GM23338 (cell line): ENCODE results near the gene ADGRB3. TPM values are rescaled to one million over a fixed set of nuclear protein-coding genes. Genes with fewer than 3 reads are reported as not detected.
A peak's percentile ranks its signal among the peaks of the same experiment; 100 is the strongest.

ENCODE experiments used
- ATAC-seq: fragments of 200-7000 bp; cut with Tn5 transposase; 3 replicates; pipeline ENCODE4 v1.9.1; 2020
- DNase-seq: peaks from one replicate; pipeline ENCODE4 v3.0.0-alpha.2; 2015; ENCODE audit warnings: low spot score
- H2AFZ ChIP-seq: fragments of 200-600 bp; sonication (generic); 2 replicates; pipeline ENCODE4 v1.8.0; 2016; ENCODE audit warnings: antibody characterized with exemption, mild to moderate bottlenecking, moderate library complexity
- H3F3A ChIP-seq: fragments of 200-600 bp; sonication (generic); replicated peaks from 2 replicates; pipeline ENCODE4 v1.8.0; 2017; ENCODE audit warnings: antibody characterized with exemption, mixed run types, low read depth
- H3K27ac ChIP-seq: fragments of 200-600 bp; sonication (generic); 2 replicates; pipeline ENCODE4 v1.6.1; 2016; ENCODE audit warnings: low read depth
- H3K27me3 ChIP-seq: fragments of 200-600 bp; sonication (generic); 2 replicates; pipeline ENCODE4 v1.8.0; 2016; ENCODE audit warnings: mild to moderate bottlenecking, mixed run types, moderate library complexity; ENCODE audit not compliant: insufficient read depth
- H3K36me3 ChIP-seq: fragments of 200-600 bp; sonication (generic); 2 replicates; pipeline ENCODE4 v1.8.0; 2016; ENCODE audit warnings: mild to moderate bottlenecking; ENCODE audit not compliant: insufficient read depth
- H3K4me1 ChIP-seq: fragments of 200-600 bp; sonication (generic); 2 replicates; pipeline ENCODE4 v1.8.0; 2016; ENCODE audit warnings: mild to moderate bottlenecking, moderate library complexity; ENCODE audit not compliant: insufficient read depth
- H3K4me2 ChIP-seq: fragments of 200-600 bp; sonication (generic); 2 replicates; pipeline ENCODE4 v1.7.1; 2017; ENCODE audit warnings: mixed run types
- H3K4me3 ChIP-seq: fragments of 200-600 bp; sonication (generic); 2 replicates; pipeline ENCODE4 v1.6.1; 2016; ENCODE audit warnings: mixed run types
- H3K79me2 ChIP-seq: fragments of 200-600 bp; sonication (generic); replicated peaks from 2 replicates; pipeline ENCODE4 v1.8.0; 2017; ENCODE audit warnings: mild to moderate bottlenecking; ENCODE audit not compliant: insufficient read depth
- H3K9me2 ChIP-seq: fragments of 200-600 bp; sonication (generic); 2 replicates; pipeline ENCODE4 v1.8.0; 2017; ENCODE audit not compliant: insufficient read depth
- H4K20me1 ChIP-seq: fragments of 200-600 bp; sonication (generic); replicated peaks from 2 replicates; pipeline ENCODE4 v1.8.0; 2017; ENCODE audit warnings: mild to moderate bottlenecking; ENCODE audit not compliant: insufficient read depth
- H3K27ac Mint-ChIP-seq: 2 replicates; pipeline ENCODE4 v1.8.0; 2020; ENCODE audit warnings: inconsistent platforms, mild to moderate bottlenecking, moderate library complexity, mixed read lengths
- H3K27me3 Mint-ChIP-seq: 3 replicates; pipeline ENCODE4 v1.8.0; 2022; ENCODE audit warnings: low read depth, mild to moderate bottlenecking, moderate library complexity, mixed read lengths, inconsistent platforms; ENCODE audit not compliant: insufficient read depth, poor library complexity
- H3K36me3 Mint-ChIP-seq: 3 replicates; pipeline ENCODE4 v1.8.0; 2021; ENCODE audit warnings: low read depth, mild to moderate bottlenecking, inconsistent platforms, moderate library complexity, mixed read lengths
- H3K4me1 Mint-ChIP-seq: 3 replicates; pipeline ENCODE4 v1.8.0; 2020; ENCODE audit warnings: mild to moderate bottlenecking, inconsistent platforms, mixed read lengths
- H3K4me3 Mint-ChIP-seq: 3 replicates; pipeline ENCODE4 v1.8.0; 2021; ENCODE audit warnings: moderate library complexity, mild to moderate bottlenecking, inconsistent platforms, mixed read lengths
- H3K9me3 Mint-ChIP-seq: 3 replicates; pipeline ENCODE4 v1.8.0; 2020; ENCODE audit warnings: moderate library complexity, mild to moderate bottlenecking, inconsistent platforms, mixed read lengths
- CREB1 ChIP-seq: fragments of 250-450 bp; sonication (Bioruptor Pico); IDR thresholded peaks from 2 replicates; pipeline ENCODE4 v1.5.0; 2020; ENCODE audit warnings: low read depth, mild to moderate bottlenecking, moderate library complexity
- EZH2 ChIP-seq: fragments of 200-600 bp; sonication (generic); IDR thresholded peaks from one replicate; pipeline ENCODE4 v1.8.0; 2017; ENCODE audit warnings: antibody characterized with exemption, mild to moderate bottlenecking, low read depth; ENCODE audit not compliant: unreplicated experiment
- NANOG ChIP-seq: IDR thresholded peaks from 2 replicates; pipeline ENCODE4 v1.6.1; 2016; ENCODE audit warnings: antibody characterized with exemption, borderline replicate concordance
- REST ChIP-seq: IDR thresholded peaks from one replicate; pipeline ENCODE4 v1.6.1; 2018; ENCODE audit warnings: antibody characterized with exemption; ENCODE audit not compliant: unreplicated experiment
- ZNF114 ChIP-seq: fragments of 250-450 bp; sonication (Bioruptor Pico); IDR thresholded peaks from 2 replicates; pipeline ENCODE4 v1.5.0; 2020; ENCODE audit warnings: mild to moderate bottlenecking, moderate library complexity
- ZNF331 ChIP-seq: fragments of 250-450 bp; sonication (Bioruptor Pico); IDR thresholded peaks from 2 replicates; pipeline ENCODE4 v1.5.0; 2020; ENCODE audit warnings: low read depth, mild to moderate bottlenecking, moderate library complexity
- polyA plus RNA-seq: library from polyadenylated mRNA; unstranded; fragments of >200 nt; fragmentation: Nextera tagmentation; extraction: Ambion mirVana; gene quantifications from 2 replicates; pipeline ENCODE4 v1.2.1, GENCODE V29; 2016
- total RNA-seq: library from RNA; depleted of rRNA; stranded (reverse); fragments of >200 nt; shearing (Covaris generic); gene quantifications from 2 replicates; pipeline ENCODE4 v1.2.3, GENCODE V29; 2014
- TF ChIP-seq, protein P1 (sequence below): fragments of 250-450 bp; sonication (Bioruptor Pico); IDR thresholded peaks from 2 replicates; pipeline ENCODE4 v1.5.0; 2020; ENCODE audit warnings: mild to moderate bottlenecking, moderate library complexity
- TF ChIP-seq, protein P2 (sequence below): IDR thresholded peaks from 2 replicates; pipeline ENCODE4 v1.6.1; 2016; ENCODE audit warnings: antibody characterized with exemption

The ADGRB3 gene
- total and polyA plus RNA-seq, 2 experiments from 2014 or later: 0.92 to 4.0 TPM

DNA sequence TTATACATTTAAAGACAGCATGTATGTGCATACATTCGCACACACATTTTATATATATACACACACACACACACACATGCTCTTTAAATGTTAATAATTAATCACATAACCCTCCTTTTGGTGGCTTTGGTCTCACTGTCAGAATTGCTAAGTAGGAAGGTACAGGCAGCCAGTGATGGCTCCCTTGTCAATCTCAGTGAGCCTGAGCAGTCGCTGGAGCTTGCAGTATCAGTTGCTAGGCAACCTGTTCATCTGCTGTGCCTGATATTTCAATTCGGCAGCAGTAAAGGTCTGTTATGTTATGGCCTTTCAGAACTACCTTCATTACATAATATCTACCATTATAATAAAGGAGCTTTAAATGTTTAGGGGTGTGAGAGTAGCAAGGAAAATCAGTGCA, 787.4 kb downstream of the ADGRB3 start:
- no peaks in the 10 kb centered on the region for H3K36me3 ChIP-seq
- H2AFZ ChIP-seq: no peak overlapping the region
- H3F3A ChIP-seq: no peaks in the 10 kb centered on the region
- no peak overlapping the region for H3K27ac ChIP-seq
- H3K4me1 Mint-ChIP-seq: peaks cover 10% of the 10 kb centered on the region; the same call in 2 of the 3 replicates
- no peaks in the 10 kb centered on the region for H3K36me3 Mint-ChIP-seq
- H3K4me2 ChIP-seq: no peak overlapping the region
- H3K9me3 Mint-ChIP-seq: no peaks in the 10 kb centered on the region
- H3K79me2 ChIP-seq: no peaks in the 10 kb centered on the region
- no peak overlapping the region for H3K4me3 Mint-ChIP-seq
- no peak for ATAC-seq
- DNase-seq: peak; percentile 2
- no peaks in the 10 kb centered on the region for H3K27me3 ChIP-seq
- no peaks in the 10 kb centered on the region for H3K27me3 Mint-ChIP-seq
- H3K27ac Mint-ChIP-seq: no peak overlapping the region
- H4K20me1 ChIP-seq: no peaks in the 10 kb centered on the region
- no peak overlapping the region for H3K4me3 ChIP-seq
- TF ChIP-seq NANOG (no peak), ZNF331 (CRISPR knock-in tag) (no peak), EZH2 (no peak)
- TF ChIP-seq, protein P1, sequence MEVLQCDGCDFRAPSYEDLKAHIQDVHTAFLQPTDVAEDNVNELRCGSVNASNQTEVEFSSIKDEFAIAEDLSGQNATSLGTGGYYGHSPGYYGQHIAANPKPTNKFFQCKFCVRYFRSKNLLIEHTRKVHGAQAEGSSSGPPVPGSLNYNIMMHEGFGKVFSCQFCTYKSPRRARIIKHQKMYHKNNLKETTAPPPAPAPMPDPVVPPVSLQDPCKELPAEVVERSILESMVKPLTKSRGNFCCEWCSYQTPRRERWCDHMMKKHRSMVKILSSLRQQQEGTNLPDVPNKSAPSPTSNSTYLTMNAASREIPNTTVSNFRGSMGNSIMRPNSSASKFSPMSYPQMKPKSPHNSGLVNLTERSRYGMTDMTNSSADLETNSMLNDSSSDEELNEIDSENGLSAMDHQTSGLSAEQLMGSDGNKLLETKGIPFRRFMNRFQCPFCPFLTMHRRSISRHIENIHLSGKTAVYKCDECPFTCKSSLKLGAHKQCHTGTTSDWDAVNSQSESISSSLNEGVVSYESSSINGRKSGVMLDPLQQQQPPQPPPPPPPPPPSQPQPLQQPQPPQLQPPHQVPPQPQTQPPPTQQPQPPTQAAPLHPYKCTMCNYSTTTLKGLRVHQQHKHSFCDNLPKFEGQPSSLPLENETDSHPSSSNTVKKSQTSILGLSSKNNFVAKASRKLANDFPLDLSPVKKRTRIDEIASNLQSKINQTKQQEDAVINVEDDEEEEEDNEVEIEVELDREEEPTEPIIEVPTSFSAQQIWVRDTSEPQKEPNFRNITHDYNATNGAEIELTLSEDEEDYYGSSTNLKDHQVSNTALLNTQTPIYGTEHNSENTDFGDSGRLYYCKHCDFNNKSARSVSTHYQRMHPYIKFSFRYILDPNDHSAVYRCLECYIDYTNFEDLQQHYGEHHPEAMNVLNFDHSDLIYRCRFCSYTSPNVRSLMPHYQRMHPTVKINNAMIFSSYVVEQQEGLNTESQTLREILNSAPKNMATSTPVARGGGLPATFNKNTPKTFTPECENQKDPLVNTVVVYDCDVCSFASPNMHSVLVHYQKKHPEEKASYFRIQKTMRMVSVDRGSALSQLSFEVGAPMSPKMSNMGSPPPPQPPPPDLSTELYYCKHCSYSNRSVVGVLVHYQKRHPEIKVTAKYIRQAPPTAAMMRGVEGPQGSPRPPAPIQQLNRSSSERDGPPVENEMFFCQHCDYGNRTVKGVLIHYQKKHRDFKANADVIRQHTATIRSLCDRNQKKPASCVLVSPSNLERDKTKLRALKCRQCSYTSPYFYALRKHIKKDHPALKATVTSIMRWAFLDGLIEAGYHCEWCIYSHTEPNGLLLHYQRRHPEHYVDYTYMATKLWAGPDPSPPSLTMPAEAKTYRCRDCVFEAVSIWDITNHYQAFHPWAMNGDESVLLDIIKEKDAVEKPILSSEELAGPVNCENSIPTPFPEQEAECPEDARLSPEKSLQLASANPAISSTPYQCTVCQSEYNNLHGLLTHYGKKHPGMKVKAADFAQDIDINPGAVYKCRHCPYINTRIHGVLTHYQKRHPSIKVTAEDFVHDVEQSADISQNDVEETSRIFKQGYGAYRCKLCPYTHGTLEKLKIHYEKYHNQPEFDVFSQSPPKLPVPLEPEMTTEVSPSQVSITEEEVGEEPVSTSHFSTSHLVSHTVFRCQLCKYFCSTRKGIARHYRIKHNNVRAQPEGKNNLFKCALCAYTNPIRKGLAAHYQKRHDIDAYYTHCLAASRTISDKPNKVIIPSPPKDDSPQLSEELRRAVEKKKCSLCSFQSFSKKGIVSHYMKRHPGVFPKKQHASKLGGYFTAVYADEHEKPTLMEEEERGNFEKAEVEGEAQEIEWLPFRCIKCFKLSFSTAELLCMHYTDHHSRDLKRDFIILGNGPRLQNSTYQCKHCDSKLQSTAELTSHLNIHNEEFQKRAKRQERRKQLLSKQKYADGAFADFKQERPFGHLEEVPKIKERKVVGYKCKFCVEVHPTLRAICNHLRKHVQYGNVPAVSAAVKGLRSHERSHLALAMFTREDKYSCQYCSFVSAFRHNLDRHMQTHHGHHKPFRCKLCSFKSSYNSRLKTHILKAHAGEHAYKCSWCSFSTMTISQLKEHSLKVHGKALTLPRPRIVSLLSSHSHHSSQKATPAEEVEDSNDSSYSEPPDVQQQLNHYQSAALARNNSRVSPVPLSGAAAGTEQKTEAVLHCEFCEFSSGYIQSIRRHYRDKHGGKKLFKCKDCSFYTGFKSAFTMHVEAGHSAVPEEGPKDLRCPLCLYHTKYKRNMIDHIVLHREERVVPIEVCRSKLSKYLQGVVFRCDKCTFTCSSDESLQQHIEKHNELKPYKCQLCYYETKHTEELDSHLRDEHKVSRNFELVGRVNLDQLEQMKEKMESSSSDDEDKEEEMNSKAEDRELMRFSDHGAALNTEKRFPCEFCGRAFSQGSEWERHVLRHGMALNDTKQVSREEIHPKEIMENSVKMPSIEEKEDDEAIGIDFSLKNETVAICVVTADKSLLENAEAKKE (CRISPR knock-in tag): no peak
- H3K4me1 ChIP-seq: peaks cover 15% of the 10 kb centered on the region; the same call in 1 of the 2 replicates
- H3K9me2 ChIP-seq: no peaks in the 10 kb centered on the region

GRCh38 chr6:69423785-69424184, 788.7 kb downstream of the ADGRB3 start:
- H2AFZ ChIP-seq: no peak overlapping the region
- no peaks in the 10 kb centered on the region for H3K27me3 Mint-ChIP-seq
- H3F3A ChIP-seq: no peaks in the 10 kb centered on the region
- no peaks in the 10 kb centered on the region for H3K79me2 ChIP-seq
- H3K27me3 ChIP-seq: no peaks in the 10 kb centered on the region
- ATAC-seq (no peak), DNase-seq (no peak)
- H3K36me3 Mint-ChIP-seq: no peaks in the 10 kb centered on the region
- peaks cover 10% of the 10 kb centered on the region; the same call in 2 of the 3 replicates for H3K4me1 Mint-ChIP-seq
- TF ChIP-seq, protein P2, sequence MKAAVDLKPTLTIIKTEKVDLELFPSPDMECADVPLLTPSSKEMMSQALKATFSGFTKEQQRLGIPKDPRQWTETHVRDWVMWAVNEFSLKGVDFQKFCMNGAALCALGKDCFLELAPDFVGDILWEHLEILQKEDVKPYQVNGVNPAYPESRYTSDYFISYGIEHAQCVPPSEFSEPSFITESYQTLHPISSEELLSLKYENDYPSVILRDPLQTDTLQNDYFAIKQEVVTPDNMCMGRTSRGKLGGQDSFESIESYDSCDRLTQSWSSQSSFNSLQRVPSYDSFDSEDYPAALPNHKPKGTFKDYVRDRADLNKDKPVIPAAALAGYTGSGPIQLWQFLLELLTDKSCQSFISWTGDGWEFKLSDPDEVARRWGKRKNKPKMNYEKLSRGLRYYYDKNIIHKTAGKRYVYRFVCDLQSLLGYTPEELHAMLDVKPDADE: no peak
- TF ChIP-seq NANOG (no peak), ZNF331 (CRISPR knock-in tag) (no peak), CREB1 (CRISPR knock-in tag) (no peak), REST (no peak), ZNF114 (no peak)
- H4K20me1 ChIP-seq: no peaks in the 10 kb centered on the region
- H3K27ac ChIP-seq: no peak overlapping the region
- no peaks in the 10 kb centered on the region for H3K36me3 ChIP-seq
- no peak overlapping the region for H3K27ac Mint-ChIP-seq
- H3K4me2 ChIP-seq: no peak overlapping the region
- peaks cover 15% of the 10 kb centered on the region; the same call in 1 of the 2 replicates for H3K4me1 ChIP-seq
- H3K9me3 Mint-ChIP-seq: no peaks in the 10 kb centered on the region
- no peak overlapping the region for H3K4me3 ChIP-seq
- no peak overlapping the region for H3K4me3 Mint-ChIP-seq
- H3K9me2 ChIP-seq: no peaks in the 10 kb centered on the region
